NCI-H1417 treated with DMSO at 0.1 percent for 48 hours (cell line): ENCODE results near the gene TMEM63C.

Experiments used
- DNase-seq: peaks from one replicate; lab custom pipeline; 2025; lab: John Stamatoyannopoulos, UW

TMEM63C gene, protein sequence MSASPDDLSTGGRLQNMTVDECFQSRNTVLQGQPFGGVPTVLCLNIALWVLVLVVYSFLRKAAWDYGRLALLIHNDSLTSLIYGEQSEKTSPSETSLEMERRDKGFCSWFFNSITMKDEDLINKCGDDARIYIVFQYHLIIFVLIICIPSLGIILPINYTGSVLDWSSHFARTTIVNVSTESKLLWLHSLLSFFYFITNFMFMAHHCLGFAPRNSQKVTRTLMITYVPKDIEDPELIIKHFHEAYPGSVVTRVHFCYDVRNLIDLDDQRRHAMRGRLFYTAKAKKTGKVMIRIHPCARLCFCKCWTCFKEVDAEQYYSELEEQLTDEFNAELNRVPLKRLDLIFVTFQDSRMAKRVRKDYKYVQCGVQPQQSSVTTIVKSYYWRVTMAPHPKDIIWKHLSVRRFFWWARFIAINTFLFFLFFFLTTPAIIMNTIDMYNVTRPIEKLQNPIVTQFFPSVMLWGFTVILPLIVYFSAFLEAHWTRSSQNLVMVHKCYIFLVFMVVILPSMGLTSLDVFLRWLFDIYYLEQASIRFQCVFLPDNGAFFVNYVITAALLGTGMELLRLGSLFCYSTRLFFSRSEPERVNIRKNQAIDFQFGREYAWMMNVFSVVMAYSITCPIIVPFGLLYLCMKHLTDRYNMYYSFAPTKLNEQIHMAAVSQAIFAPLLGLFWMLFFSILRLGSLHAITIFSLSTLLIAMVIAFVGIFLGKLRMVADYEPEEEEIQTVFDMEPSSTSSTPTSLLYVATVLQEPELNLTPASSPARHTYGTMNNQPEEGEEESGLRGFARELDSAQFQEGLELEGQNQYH

GRCh38 chr14:77181603-77182437 lies at the start of gene TMEM63C:
Gene TMEM63C, plus strand, starts transcription at chr14:77181798. Its CDS starts 37,016 bp downstream, at chr14:77218814.
- peak; percentile 80 for DNase-seq

DNA sequence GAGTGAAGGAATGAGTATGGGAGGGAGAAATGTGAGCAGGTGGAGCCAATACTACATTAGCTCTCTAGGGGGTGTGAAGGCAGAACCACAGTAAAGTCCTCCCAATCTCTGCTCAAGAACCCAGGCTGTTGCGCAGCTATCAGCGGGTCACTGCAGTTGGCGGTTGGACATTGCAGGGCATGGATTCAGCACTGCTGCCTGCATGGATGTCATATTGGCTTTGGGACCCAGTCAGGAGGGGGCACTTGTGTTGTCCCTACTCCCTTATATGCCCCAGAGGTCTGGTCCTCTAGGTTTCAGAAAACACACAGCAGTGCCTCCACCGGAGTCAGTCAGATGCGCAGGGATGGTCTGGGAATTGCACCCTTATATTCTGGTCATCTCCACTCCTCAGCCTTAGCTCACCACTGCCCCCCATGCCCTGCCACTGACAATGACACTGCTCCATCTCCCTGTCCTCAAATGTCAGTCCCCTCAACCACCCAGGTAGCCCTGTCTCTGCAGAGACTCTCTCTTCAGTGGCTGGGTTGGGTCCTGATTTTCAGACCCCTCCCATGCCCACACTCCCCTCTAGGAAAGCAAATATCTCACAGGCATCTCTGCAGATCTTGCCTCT lies 49.6 kb upstream of the TMEM63C start:
- DNase-seq = no peak

DNA sequence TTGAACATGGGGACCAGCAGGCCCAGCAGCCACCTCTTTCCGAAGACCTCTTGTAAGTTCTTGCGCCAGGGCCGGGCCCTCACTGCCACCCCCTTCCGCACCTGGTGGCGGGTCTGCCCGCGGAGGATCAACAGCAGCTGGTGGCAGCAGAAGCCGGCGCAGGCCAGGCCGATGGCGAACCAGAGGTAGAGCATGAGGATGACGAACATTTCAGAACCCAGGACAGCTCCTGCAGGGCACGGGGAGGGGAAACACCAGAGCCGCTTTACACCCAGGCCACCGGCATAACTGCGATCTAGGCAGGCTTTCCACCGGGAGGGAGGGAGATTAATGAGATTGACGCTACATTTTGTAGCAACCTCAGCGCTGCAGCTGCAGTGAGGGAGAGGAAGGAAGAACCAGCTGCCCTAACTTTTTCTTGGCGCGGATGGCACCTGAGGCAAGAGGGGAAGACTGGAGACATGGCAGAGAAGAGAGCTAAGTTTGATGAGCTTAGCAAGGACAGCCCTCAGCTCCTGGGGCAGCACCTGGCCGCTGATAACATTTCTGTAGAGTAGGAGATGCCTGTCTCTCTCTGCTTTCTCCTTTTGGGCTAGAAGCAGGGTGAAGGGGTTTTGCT lies 47.8 kb upstream of the TMEM63C start:
- DNase-seq = no peak

- no peak for DNase-seq
Measured at GRCh38 chr14:77139022-77139421, 42.6 kb upstream of the TMEM63C start.

DNA sequence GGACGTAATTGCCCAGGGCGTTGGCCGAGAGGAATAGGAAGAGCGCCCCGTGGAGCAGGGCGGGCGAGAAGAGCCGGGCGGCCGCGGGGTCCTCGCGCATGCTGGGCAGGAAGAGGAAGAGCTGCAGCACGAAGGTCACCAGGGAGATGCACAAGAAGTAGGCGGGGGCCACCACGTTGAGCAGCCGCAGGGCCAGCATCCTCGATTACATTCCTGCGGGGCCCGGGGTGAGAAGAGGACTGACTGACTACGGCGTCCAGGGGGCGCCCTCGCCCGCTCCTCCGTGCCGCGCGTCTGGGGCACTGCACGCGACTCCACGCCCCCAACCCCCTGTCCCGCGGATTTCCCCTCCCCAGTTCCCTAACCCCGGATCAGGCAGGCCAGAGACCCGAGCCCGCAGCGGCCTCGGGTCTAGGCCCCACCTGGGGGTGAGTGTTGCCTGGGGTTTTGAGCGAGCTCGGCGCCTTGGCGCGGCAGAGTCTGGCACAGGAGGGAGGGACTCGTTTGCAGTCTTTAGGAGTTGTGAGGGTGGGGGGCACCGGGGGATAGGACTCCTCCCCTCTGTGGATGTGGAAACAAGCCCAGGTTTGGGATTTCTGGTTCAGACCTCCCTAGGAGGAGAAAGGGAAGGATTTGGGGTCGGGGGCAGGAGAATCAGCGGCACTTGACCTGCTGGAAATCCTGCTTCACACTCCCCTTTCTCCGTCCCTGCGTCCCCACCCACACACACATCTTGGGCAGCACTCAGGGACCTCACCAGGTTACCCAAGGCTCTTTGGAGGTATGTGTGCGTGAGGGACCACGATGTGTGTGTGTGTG lies 41.8 kb upstream of the TMEM63C start:
- no peak for DNase-seq

DNA sequence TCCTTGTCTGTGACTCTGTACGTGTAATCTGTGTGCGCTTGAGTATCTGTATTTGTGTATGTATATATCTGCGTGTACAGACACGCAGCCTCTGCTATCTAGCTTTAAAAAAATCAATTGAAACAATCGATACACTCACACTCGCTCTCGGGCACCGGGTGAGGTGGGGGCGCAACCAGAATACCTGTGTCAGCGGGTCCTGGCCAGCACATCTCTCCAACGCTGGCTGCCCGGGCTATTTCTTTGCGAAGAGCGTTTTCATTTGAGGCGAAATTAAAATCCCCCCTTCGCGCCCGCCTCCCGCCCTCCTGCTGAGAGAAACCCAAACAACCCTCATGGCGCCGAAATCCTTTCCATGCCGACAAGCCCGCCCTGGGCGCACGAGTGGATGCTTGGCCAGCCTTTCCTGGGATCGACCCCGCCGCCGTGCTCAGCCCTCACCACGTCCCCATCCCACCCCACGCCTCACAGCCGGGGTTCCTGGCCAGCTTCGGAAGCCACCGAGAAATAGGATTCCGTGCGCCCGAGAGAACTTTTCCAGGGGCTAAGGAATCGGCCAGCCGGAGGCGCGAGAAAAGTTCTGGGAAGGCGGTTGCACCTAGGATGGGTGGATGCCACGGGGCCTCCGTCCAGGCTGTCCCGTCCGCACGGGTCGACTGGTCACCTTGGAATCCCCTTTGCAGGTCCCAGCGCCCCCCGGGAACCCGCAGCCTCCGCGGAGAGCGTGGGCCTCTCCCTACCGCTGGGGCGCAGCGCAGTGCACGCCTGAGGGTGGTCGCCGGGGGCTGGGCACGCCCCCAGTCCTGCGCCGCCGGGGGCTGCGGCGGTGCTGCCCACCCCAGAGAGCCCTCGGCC lies 41.0 kb upstream of the TMEM63C start:
- no peak for DNase-seq

DNA sequence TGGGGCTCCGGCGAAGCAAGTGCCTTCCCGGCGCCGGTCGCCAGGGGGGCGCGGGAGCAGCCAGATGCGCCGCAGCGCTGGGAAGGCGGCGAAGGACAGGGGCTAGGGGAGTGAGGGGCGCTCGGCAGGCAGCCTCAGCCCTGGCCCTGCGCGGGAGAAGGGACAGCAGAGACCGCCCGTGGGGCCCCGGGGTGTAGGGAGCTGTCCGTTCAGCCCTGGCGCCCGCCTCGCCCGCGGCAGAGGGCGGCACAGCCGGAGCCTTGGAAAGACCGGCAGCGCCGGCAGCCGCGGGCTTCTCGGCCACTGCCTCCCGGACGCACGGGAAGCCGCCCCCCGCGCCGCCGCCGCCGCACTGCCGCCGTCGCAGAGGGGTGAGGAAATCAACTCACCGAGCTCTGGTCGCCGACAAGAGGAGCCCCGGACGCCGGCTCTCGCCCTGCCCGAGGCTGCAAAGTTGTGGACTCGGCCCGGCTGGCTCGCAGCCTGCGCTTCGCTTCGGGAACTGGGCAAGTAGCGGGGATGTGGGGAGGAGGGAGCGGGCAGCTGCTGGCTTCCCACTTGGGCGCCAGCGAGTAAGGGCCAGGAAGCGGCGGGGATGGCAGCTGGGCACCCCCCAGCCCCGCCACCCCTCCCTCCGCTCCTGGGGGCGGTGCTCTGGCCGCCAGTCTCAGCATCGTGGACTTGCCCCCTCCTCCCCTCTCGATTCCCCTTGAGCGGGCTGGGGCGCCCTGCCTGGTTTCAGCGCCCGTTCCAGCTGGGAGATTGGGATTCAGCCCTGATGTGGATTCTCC lies 40.2 kb upstream of the TMEM63C start, which contains the start of gene ZDHHC22:
Gene ZDHHC22, minus strand, starts transcription at position 578 of the 791 bp plus-strand sequence. CDS start 2,053 bp downstream, outside the sequence.
- DNase-seq = peak; percentile 24

- no peak for DNase-seq
Measured at GRCh38 chr14:77142005-77142800, 39.4 kb upstream of the TMEM63C start.

DNA sequence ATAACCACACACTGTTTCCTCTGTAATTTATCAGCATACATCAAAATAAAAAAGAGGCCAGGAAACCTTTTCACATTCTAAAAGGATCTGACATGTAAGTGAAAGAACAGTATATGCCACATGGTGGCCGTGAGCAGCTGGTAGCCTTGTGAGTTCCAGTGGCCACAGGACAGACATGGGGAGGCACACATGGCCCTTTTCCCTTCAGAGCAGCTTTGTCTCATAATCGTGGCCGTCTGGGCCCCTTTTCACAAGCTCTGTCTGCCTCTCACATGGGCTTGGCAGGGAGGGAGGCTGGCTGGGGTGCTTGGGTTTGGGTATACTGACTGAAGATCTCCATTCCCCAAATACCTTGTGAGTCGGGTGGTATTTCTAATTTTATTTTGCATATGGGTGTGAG lies 38.5 kb upstream of the TMEM63C start:
- no peak for DNase-seq

- no peak for DNase-seq
Measured at GRCh38 chr14:77144412-77145115, 37.0 kb upstream of the TMEM63C start.

- no peak for DNase-seq
Measured at GRCh38 chr14:77145975-77146740, 35.4 kb upstream of the TMEM63C start.

- no peak for DNase-seq
Measured at GRCh38 chr14:77148510-77149231, 32.9 kb upstream of the TMEM63C start.

- no peak for DNase-seq
Measured at GRCh38 chr14:77151245-77151644, 30.4 kb upstream of the TMEM63C start.

DNA sequence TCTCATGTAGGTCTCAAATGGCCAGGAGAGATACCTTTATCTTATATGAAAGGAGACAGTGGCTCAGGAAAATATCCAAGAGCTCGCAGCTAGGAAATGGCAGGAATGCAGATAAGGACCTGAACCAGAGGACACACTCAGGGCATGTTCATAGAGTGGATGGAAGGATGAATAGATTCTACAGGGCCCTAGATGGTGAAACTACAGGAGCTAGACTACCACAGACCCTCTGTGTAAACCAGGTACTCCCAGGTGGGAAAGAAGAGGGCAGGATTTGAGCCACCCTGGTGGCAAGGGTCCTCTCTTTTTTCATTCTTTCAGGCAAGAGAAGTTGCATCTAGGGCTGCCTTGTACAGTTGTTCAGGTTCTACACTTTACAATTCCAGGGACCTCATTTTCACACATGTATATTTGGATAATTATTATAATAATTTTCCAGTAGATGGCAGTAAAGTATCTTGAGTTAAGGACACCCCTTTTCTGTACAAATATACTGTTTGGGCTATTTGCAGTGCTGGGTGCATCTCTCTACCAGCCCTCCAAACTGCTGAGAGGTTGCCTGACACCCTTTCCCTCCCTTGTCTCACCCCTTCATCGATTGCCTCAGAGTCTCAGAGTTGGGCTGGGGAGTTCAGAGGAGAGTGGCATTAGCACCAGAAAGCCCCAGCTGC lies 29.5 kb upstream of the TMEM63C start:
- DNase-seq = peak; percentile 61

DNA sequence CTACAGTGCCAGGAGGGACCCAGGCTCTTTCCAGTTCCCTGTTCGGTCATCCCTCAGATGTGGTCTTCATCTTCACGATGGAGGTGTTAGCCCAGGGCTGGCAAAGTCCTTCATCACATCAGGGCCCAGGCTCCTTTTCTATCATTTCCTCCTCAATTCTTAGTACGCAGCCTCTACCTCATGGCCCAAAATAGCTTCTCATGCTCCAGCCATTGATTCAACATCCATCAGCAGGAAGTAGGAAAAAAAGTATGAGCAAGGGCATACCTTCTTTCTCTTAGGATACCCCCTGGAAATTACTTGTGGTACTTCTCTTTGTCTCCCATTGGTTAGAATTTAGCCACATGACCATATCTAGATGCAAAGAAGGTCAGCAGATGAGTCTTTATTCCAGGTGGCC lies 27.8 kb upstream of the TMEM63C start:
- no peak for DNase-seq
